Activated CD8-positive, alpha-beta memory T cell treated with anti-CD3 and anti-CD28 coated beads, Interleukin-2, amount 50 U/mL, for 4 hours (primary cell): Measurements from ENCODE around the gene GPR152.

Experiments used
- DNase-seq: peaks from one replicate; pipeline ENCODE4 v3.0.0-alpha.2; 2020

Gene GPR152

GRCh38 chr11:67452141-67452952 is at the start of gene GPR152:
Gene GPR152 (minus strand): TSS chr11:67452729. CDS start chr11:67452724, 5 bp downstream.
- no peak for DNase-seq

GRCh38 chr11:67501854-67502253 is 49.3 kb upstream of the GPR152 start:
- peak; percentile 12 for DNase-seq

DNA sequence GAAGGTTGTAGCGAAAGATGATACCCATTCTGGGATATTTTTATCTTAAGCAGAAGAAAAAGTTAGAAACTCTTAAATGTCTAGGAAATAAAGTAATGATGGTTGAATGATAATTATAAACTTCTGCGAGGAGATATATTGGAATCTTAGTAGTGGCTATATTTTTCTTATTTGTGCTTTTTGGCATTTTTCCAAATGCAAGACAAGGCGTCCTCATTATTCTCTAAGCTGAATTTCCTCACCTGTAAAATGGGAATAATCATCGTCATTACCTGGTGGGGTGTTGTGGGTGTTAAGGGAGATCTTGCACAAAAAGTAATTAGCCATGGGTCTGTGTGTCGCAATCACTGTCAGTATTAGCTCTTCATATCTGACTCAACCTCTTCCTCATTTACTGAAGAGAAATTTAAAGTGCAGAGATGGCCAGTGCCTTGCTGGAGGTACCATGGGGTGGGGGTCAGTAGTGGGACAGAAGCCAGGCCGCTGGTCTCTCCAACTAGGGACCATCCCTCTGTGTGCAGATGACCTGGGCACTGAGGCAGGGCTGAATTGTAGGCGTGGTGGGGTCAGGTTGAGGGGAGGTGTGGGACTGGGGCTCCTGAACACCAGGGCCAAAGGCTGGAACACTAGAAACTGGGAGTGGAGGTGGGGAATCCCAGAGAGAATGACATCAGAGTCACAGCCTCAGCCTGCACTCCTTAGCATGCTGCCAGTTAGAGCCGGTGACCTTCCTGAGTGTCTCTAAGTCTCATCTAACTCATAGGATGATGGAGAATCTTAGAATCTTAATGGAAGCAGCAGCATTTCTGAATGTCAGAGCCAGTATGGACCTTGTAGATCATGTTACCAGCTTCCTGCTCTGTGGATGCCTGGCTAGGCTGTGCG is 48.5 kb upstream of the GPR152 start:
- peak; percentile 12 for DNase-seq

DNA sequence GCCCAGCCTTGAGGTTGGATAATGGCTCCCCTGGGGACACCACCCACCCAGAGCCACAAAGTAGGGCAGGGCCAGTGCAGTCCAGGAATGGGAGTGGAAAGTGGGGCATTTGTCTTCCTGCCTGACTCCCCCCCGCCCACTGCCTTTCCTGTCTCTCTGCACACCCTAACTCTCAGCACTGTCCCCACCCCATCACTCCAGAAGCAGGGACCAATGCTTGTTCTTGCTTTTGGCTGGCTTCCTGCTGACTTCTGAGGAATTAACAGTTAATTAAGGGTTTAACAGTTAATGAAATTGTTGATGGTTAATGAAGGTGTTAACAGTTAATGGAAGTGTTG is 47.9 kb upstream of the GPR152 start:
- DNase-seq, result no peak

- DNase-seq, result no peak
Observed at GRCh38 chr11:67499808-67500483, 47.4 kb upstream of the GPR152 start.

- DNase-seq, result no peak
Observed at GRCh38 chr11:67498544-67498972, 46.0 kb upstream of the GPR152 start.

DNA sequence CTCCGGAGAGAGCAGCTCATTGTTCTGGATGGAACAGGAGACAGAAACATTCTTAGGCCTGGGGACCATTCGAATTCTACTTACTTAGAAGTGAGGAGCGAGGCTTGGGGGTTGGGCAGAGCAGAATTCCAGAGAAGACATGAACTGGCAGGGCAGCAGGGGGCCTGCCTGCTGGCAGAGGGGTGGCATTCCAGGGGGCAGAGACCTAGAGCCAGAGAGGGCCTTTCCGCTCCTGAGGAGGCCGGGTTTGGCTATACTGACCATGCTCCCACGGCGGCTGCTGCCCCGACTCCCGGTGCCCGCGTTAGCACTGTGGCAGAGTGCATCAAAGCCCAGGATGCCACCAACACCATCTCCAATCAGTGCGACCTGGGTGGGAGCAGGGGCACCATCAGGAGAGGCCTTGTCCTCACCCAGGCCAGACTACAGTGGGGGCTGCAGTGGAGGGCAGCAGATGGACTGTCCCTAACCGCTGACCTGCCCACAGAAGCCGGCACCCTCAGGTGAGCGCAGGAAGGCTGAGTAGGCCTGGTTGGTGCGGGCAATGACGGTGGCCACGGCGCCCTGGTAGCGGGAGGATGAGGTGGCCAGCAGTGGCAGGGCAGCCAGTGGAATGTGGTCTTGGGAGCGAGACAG is 45.2 kb upstream of the GPR152 start:
- no peak for DNase-seq

DNA sequence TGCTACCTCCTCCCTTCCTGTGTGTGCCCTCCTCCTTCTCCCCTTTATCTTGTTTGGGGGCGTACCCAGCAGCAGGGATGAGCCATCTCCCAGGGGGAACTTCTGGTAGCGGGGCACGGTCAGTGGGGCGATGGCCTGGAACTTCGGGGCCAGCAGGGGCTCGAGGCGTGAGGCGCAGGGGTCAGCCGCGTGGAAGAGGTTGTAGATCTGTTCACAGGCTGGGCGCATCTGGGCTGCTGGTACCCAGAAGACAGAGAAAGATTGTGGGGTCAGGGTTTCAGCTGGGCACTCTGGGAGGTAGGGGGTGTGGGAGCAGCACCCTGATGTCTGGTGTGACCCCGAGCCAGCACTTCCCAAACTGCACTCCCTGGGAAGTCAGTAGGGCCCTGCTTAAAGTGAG is 43.6 kb upstream of the GPR152 start:
- no peak for DNase-seq

- no peak for DNase-seq
Observed at GRCh38 chr11:67495234-67496005, 42.9 kb upstream of the GPR152 start.

DNA sequence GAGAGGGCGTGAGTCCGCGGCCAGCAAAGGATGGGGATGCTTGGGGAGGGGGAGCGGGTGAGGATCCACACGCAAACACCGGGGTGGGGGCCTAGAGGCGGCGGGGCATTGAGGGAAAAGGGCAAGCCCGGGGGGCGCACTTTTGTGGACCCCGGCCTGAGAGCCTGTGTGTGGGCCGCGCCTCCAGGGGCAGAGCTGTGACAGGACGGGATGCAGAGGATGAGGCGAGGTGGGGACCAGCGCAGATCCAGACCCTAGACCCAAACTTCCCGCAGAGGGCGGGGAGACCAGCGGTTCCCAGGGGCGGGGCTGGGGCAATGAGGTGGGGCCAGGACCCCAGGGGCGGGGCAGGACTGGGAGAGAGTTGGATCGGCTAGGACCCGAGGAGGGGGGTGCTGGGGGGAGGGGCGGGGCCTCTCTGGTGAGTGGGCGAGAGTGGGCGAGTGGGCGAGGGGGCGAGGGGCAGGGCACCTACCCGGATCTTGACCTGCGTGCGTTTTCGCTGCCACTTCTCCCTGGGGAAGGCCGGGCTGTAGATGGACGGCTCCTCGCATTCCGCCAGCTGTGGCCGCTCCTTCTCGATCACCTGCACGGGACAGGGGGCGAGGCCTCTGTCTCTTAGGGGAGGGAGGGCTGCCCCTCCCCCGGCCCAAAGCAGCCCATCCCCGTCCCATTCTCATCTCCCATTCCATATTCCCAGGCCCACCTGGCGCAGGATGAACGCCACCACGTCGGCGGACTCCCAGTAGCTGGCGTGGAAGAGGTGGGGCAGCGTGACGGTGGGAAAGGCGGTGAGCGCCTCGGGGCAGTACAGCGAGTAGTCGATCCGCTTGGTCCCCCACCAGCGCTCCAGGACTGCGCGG is 42.1 kb upstream of the GPR152 start:
- DNase-seq, result no peak

- no peak for DNase-seq
Observed at GRCh38 chr11:67493548-67494370, 41.2 kb upstream of the GPR152 start.

DNA sequence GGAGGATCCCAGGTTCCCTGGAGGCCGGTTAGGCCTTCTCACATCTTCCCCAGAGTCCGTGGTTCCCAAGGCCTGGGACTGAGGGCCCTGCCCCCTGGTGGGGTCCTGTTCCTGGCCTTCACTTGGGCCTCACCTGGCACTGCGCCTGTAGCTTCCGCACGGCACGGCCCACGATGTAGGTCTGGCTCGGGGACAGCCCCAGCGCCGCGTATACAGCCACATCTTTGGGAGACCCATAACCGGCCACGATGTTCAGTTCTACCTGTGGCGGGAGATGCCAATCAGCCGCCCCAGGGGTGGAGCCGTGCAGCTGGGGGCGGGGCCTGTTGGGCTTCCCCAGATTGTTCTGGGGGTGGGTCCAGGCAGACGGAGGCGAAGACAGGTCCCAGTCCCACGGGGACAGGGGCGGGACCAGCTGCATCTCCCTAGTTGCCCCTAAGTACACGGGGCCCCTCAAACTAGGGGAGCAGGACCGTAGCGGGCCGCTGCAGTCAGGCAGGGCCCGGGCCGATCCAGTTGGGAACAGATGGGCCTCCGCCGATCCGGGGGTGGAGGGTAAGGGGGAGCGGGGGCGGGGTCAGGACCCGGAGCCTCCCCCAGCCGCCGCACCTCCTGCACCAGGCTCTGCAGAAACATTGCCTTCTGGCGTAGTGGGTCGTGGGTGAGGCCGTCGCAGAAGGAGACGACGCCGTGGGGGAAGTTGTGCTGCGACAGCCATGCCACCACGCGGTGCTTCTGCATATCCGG is 40.4 kb upstream of the GPR152 start:
- no peak for DNase-seq

GRCh38 chr11:67492069-67492727 is 39.7 kb upstream of the GPR152 start:
- no peak for DNase-seq

DNA sequence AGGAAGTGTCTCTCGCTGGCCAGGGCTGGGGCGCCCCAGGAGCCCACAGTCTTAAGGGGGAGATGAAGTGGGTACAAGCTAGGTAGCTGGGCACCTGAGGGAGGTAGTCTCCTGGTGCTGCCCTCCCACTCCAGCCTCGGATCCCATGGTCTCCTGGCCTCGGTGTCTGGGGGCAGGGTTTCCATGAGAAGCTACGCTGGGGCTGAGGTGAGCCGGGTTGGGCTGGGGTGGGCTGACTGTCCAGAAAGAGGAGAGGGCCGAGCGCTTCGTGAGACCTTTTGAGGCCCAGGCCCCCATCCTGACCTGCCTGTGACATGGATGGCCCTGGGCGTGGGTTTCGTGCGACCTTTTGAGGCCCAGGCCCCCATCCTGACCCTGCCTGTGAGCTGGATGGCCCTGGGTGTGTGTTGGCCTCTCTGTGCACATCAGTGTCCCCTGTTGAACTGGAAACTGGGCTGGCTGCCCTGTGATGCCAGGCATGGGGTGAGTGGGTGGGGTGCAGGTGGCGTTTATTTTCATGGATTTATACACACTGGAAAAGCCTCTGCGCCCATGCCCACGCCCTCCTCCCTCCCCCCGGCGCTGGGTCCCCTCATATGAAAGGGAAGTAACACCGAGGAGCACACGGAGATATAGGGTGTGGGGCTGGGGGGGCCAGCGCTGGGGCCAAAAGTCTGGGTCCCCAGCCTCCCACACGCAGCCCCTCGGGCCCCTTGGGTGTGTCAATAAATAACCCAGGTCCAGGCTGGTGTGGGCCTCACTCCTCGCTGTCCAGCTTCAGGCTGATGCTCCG is 38.9 kb upstream of the GPR152 start:
- DNase-seq, result peak; percentile 13

GRCh38 chr11:67490727-67491065 is 38.2 kb upstream of the GPR152 start:
- no peak for DNase-seq

GRCh38 chr11:67489885-67490726 is 37.6 kb upstream of the GPR152 start:
- peak; percentile 17 for DNase-seq
